ENCODE results near the gene TMEM98.
"Not testable (repeated sequence)": the region's sequence is repeated elsewhere in the genome, so short reads cannot be mapped to it uniquely, and the experiment has no call there.

Gene TMEM98

GRCh38 chr17:32987453-32987805 lies 59.5 kb downstream of the TMEM98 start:
- not testable (repeated sequence) for DNase-seq

GRCh38 chr17:32987868-32988267 lies 59.9 kb downstream of the TMEM98 start:
- DNase-seq = not testable (repeated sequence)

GRCh38 chr17:32988481-32989101 lies 60.6 kb downstream of the TMEM98 start:
- DNase-seq = no peak

GRCh38 chr17:32992321-32993033 lies 64.5 kb downstream of the TMEM98 start:
- DNase-seq = no peak

GRCh38 chr17:32993977-32994376 lies 66.0 kb downstream of the TMEM98 start:
- no peak for DNase-seq
